Small intestine (tissue), 7 donors: ENCODE data around the gene ZNF787. TPM values are rescaled to one million over a fixed set of nuclear protein-coding genes. Genes with fewer than 3 reads are reported as not detected.
A peak's percentile ranks its signal among the peaks of the same experiment; 100 is the strongest.
"Not testable (repeated sequence)": the region's sequence is repeated elsewhere in the genome, so short reads cannot be mapped to it uniquely, and the experiment has no call there.

ENCODE experiments used
- DNase-seq, 2 donors: peaks; one replicate each; pipeline versions ENCODE4 v3.0.0 to v3.0.0-alpha.2; 2013
- FAIRE-seq: peaks from 2 replicates; lab custom pipeline; 2012; peaks lifted over from hg19 to GRCh38; lab: Jason Lieb, UNC
- H3K27ac ChIP-seq, 3 donors: one replicate each; pipeline ENCODE4 v1.5.1; 2013; ENCODE audit warnings: low read length in 2 of 3, mild to moderate bottlenecking in 2 of 3, control low read depth in 1 of 3, inconsistent platforms in 1 of 3, low read depth in 1 of 3, moderate library complexity in 1 of 3
- H3K27me3 ChIP-seq, 3 donors: one replicate each; pipeline ENCODE4 v1.6.1; 2013; ENCODE audit warnings: low read length in 3 of 3, inconsistent platforms in 1 of 3; ENCODE audit not compliant: control insufficient read depth in 3 of 3, insufficient read depth in 3 of 3
- H3K36me3 ChIP-seq, 3 donors: one replicate each; pipeline ENCODE4 v1.6.1; 2013; ENCODE audit warnings: low read length in 3 of 3, inconsistent platforms in 1 of 3, low read depth in 1 of 3, mild to moderate bottlenecking in 1 of 3, moderate library complexity in 1 of 3; ENCODE audit not compliant: control insufficient read depth in 3 of 3, insufficient read depth in 2 of 3
- H3K4me1 ChIP-seq, 3 donors: one replicate each; pipeline ENCODE4 v1.6.1; 2013; ENCODE audit warnings: low read length in 2 of 3, inconsistent platforms in 1 of 3, low read depth in 1 of 3, mild to moderate bottlenecking in 1 of 3, moderate library complexity in 1 of 3; ENCODE audit not compliant: control insufficient read depth in 3 of 3, insufficient read depth in 2 of 3
- H3K4me3 ChIP-seq, 3 donors: one replicate each; pipeline ENCODE4 v1.5.1; 2013; ENCODE audit warnings: low read length in 3 of 3, control low read depth in 1 of 3, inconsistent platforms in 1 of 3, low read depth in 1 of 3, mild to moderate bottlenecking in 1 of 3, moderate library complexity in 1 of 3
- H3K9me3 ChIP-seq, 2 donors: one replicate each; pipeline ENCODE4 v1.6.1; 2013; ENCODE audit warnings: low read depth in 1 of 2, low read length in 1 of 2; ENCODE audit not compliant: control insufficient read depth in 2 of 2, insufficient read depth in 1 of 2
- WGBS, 3 donors: extraction: QIAGEN DNeasy Blood & Tissue Kit; methylation state at CpG; one replicate each; pipeline ENCODE4 v1.1.7; 2013; 5-methylcytosine and 5-hydroxymethylcytosine counted together
- polyA plus RNA-seq, 4 donors: library from polyadenylated mRNA; stranded (reverse) in 3 of 4; unstranded in 1 of 4; fragments of 200-250 nt in 3 of 4; fragments of 120-200 nt in 1 of 4; gene quantifications; one replicate each; pipeline versions ENCODE4 v1.2.1 to v1.2.3, GENCODE V29; 2013
- donor health status: healthy with polysubstance abuse.
- donor health status: control.
- donor health status: control.
- donor health status: Bipolar disorder and iron deficiency.
- donor health status: healthy.

ZNF787 gene
- polyA plus RNA-seq, 4 donors, result 29.9 to 34.9 (median 31.8) TPM

DNA sequence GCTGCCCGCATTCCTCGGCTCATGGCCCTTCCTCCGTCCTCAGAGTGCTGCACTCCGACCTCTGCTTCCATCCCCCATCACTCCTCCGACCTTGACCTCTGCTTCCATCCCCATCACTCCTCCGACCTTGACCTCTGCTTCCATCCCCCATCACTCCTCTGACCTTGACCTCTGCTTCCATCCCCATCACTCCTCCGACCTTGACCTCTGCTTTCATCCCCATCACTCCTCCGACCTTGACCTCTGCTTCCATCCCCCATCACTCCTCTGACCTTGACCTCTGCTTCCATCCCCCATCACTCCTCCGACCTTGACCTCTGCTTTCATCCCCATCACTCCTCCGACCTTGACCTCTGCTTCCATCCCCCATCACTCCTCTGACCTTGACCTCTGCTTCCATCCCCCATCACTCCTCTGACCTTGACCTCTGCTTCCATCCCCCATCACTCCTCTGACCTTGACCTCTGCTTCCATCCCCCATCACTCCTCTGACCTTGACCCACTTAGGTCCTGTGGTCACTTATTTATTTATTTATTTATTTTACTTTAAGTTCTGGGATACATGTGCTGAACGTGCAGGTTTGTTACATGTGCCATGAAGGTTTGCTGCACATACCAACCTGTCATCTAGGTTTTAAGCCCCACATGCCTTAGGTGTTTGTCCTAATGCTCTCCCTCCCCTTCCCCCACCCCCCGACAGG lies 28.0 kb upstream of the ZNF787 start:
- H3K4me1 ChIP-seq, H3K27me3 ChIP-seq, FAIRE-seq, H3K9me3 ChIP-seq, H3K27ac ChIP-seq, H3K4me3 ChIP-seq, DNase-seq: not testable (repeated sequence)
- peaks cover 0 to 53% (median 2%) of the 10 kb centered on the region in 3 donors for H3K36me3 ChIP-seq
- 94 to 97% (median 95%) methylated on average over 12 of the region's 12 CpGs for WGBS, 3 donors

GRCh38 chr19:56148096-56148495 lies 27.0 kb upstream of the ZNF787 start:
- Histone ChIP-seq H3K9me3 (no peaks in the 10 kb centered on the region), H3K36me3 (peaks cover 0 to 50% (median 2%) of the 10 kb centered on the region in 3 donors), H3K27me3 (no peaks in the 10 kb centered on the region), H3K27ac (no peak overlapping the region), H3K4me3 (no peak overlapping the region), H3K4me1 (peaks cover 0 to 17% (median 0%) of the 10 kb centered on the region in 3 donors)
- DNase-seq (no peak), FAIRE-seq (no peak)
- WGBS, 3 donors, result 95 to 97% (median 95%) methylated on average over 13 to 15 of the region's 15 CpGs

DNA sequence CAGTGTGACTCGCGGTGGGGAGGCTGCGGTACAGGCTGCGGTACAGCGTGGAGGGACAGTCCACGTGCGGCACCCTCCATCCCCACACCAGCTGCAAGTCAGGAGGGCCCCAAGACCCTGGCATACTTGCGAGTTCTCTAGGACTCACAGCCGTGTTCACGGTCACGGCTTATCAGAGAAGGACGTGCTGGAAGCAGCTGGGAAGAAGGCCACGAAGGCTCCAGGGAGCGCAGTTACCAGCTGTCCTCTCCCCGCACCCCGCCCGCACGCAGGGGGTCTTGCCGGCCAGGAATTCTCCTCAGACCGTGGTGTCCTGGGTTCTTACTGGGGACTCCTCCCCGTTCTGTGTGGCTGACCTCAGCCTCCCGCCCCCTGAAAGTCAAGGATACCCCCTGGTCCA lies 26.2 kb upstream of the ZNF787 start:
- Histone ChIP-seq H3K9me3 (no peaks in the 10 kb centered on the region), H3K27ac (no peak overlapping the region), H3K36me3 (peaks cover 0 to 53% (median 2%) of the 10 kb centered on the region in 3 donors), H3K27me3 (no peaks in the 10 kb centered on the region), H3K4me3 (no peak overlapping the region), H3K4me1 (peaks cover 0 to 25% (median 4%) of the 10 kb centered on the region in 3 donors)
- WGBS, 3 donors, result 87 to 95% (median 93%) methylated on average over 22 of the region's 22 CpGs
- FAIRE-seq (no peak), DNase-seq (no peak)

DNA sequence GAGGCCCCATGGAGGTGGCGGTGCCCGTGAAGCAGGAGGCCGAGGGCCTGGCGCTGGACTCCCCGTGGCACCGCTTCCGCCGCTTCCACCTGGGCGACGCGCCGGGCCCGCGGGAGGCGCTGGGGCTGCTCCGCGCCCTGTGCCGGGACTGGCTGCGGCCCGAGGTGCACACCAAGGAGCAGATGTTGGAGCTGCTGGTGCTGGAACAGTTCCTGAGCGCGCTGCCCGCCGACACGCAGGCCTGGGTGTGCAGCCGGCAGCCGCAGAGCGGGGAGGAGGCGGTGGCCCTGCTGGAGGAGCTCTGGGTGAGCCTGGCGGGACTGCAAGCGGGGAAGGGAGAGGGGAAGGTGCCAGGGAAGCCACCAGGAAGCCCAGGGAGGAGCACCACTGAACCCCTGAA lies 25.8 kb upstream of the ZNF787 start:
- H3K36me3 ChIP-seq, result peaks cover 0 to 53% (median 2%) of the 10 kb centered on the region in 3 donors
- peaks cover 0 to 26% (median 4%) of the 10 kb centered on the region in 3 donors for H3K4me1 ChIP-seq
- H3K4me3 ChIP-seq, result no peak overlapping the region
- H3K27ac ChIP-seq, result no peak overlapping the region
- 94 to 98% (median 98%) methylated on average over 24 to 31 of the region's 31 CpGs for WGBS, 3 donors
- no peak for FAIRE-seq
- H3K9me3 ChIP-seq, result no peaks in the 10 kb centered on the region
- no peak for DNase-seq
- H3K27me3 ChIP-seq, result no peaks in the 10 kb centered on the region

- Histone ChIP-seq H3K9me3 (no peaks in the 10 kb centered on the region), H3K4me1 (peaks cover 0 to 26% (median 4%) of the 10 kb centered on the region in 3 donors), H3K4me3 (no peak overlapping the region), H3K27ac (no peak overlapping the region), H3K36me3 (peaks cover 0 to 53% (median 2%) of the 10 kb centered on the region in 3 donors), H3K27me3 (no peaks in the 10 kb centered on the region)
- FAIRE-seq (no peak), DNase-seq (no peak)
- 85 to 94% (median 87%) methylated on average over 10 of the region's 10 CpGs for WGBS, 3 donors
Measured at GRCh38 chr19:56145698-56146097, 24.6 kb upstream of the ZNF787 start.

DNA sequence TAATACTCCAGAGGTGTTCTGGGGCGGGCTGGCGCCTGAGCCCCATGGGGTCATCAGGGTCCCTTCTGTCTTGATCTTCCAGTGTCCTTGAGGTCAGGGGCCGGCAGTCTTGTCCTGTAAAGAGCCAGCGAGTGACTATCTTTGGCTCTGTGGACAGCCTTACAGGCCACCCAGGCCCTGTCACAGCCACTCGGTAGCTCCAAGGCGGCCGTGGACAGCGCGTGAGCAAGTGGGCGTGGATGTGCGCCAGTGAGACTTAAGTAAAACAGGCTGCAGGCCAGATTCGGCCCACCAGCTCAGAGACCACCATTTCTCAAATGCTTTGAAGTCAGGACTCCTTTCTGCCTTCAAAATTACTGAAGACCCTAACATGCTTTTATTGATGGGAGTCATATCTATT lies 23.7 kb upstream of the ZNF787 start:
- Histone ChIP-seq H3K4me3 (no peak overlapping the region), H3K27me3 (no peaks in the 10 kb centered on the region), H3K4me1 (peaks cover 0 to 26% (median 6%) of the 10 kb centered on the region in 3 donors), H3K36me3 (peaks cover 0 to 48% (median under 1%) of the 10 kb centered on the region in 3 donors), H3K9me3 (no peaks in the 10 kb centered on the region), H3K27ac (no peak overlapping the region)
- 90 to 92% (median 91%) methylated on average over 12 of the region's 12 CpGs for WGBS, 3 donors
- FAIRE-seq (no peak), DNase-seq (no peak)

DNA sequence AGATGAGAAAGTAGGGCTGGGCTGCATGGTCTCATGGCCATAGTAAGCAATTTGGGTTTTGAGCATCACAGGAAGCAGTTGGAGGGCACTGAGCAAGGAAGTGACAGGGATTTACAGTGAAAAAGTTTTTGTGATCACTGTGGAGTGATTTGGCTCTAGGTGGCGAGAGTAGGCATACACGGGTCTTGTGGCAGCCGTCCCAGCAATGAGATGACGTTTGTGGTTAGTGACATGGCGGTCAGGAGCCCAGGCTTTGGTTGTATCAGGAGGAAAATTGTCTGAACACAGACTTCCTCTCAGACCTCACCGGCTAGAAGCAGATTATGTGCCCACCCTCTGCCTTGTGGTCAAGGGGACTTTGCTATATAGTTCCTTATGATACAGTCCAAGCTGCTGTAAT lies 23.3 kb upstream of the ZNF787 start:
- FAIRE-seq (no peak), DNase-seq (no peak)
- 66 to 77% (median 67%) methylated on average over 6 of the region's 6 CpGs for WGBS, 3 donors
- Histone ChIP-seq H3K4me1 (peaks cover 0 to 26% (median 7%) of the 10 kb centered on the region in 3 donors), H3K27me3 (no peaks in the 10 kb centered on the region), H3K27ac (no peak overlapping the region), H3K4me3 (no peak overlapping the region), H3K9me3 (no peaks in the 10 kb centered on the region), H3K36me3 (peaks cover 0 to 44% (median 0%) of the 10 kb centered on the region in 3 donors)

GRCh38 chr19:56142897-56143434 lies 21.9 kb upstream of the ZNF787 start:
- Histone ChIP-seq H3K36me3 (peaks cover 0 to 34% (median 0%) of the 10 kb centered on the region in 3 donors), H3K27ac (peak overlapping the region; percentile 51 to 83 (median 66)), H3K9me3 (no peaks in the 10 kb centered on the region), H3K4me3 (no peak overlapping the region), H3K27me3 (no peaks in the 10 kb centered on the region), H3K4me1 (peaks cover 0 to 26% (median 7%) of the 10 kb centered on the region in 3 donors)
- 75 to 83% (median 81%) methylated on average over 4 of the region's 4 CpGs for WGBS, 3 donors
- DNase-seq, result peak in 1 of 2 donors; percentile 8
- FAIRE-seq, result no peak
